NB4 (cell line): ENCODE measurements around the gene SGSH.

ENCODE experiments used
- DNase-seq: peaks from one replicate; pipeline ENCODE4 v3.0.0; 2010; ENCODE audit warnings: low read depth
- H3K4me3 ChIP-seq: one replicate; pipeline ENCODE4 v1.5.1; 2011; ENCODE audit warnings: mild to moderate bottlenecking, low read depth, low read length, moderate library complexity
- MYC ChIP-seq: IDR thresholded peaks from 2 replicates; pipeline ENCODE4 v1.6.1; 2011; ENCODE audit warnings: low read depth, low read length
- POLR2A ChIP-seq: IDR thresholded peaks from 2 replicates; pipeline ENCODE4 v1.6.1; 2011; ENCODE audit warnings: mild to moderate bottlenecking; ENCODE audit not compliant: insufficient read length; ENCODE audit errors: extremely low read depth
- TF ChIP-seq, protein P1 (sequence below): IDR thresholded peaks from one replicate; pipeline ENCODE4 v1.5.1; 2012; ENCODE audit warnings: low read depth, low read length
- TF ChIP-seq, protein P2 (sequence below): IDR thresholded peaks from 2 replicates; pipeline ENCODE4 v1.6.1; 2011; ENCODE audit warnings: low read depth, low read length

SGSH gene

DNA sequence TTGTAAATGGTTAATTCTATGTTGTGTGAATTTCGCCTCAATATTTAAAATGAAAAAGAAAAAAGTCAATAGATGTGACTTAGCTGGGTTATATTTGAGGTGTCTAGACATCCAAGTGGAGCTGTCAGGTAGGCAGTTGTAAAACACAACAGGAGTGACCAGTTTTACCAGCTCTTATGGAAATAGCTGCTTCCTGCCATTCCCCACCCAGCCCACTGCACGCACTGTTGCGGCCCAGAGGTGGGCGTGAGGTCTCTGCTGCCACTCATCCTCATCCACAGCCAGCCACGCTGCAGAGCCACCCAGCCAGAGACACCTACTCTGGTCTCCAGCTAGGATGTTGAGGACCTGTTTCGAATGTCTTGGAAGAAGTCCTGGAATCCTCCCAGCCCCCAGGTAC is 53.7 kb downstream of the SGSH start:
- DNase-seq: no peak
- TF ChIP-seq, protein P1, sequence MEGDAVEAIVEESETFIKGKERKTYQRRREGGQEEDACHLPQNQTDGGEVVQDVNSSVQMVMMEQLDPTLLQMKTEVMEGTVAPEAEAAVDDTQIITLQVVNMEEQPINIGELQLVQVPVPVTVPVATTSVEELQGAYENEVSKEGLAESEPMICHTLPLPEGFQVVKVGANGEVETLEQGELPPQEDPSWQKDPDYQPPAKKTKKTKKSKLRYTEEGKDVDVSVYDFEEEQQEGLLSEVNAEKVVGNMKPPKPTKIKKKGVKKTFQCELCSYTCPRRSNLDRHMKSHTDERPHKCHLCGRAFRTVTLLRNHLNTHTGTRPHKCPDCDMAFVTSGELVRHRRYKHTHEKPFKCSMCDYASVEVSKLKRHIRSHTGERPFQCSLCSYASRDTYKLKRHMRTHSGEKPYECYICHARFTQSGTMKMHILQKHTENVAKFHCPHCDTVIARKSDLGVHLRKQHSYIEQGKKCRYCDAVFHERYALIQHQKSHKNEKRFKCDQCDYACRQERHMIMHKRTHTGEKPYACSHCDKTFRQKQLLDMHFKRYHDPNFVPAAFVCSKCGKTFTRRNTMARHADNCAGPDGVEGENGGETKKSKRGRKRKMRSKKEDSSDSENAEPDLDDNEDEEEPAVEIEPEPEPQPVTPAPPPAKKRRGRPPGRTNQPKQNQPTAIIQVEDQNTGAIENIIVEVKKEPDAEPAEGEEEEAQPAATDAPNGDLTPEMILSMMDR: no peak
- TF ChIP-seq POLR2A: no peak
- no peak for TF ChIP-seq MYC
- TF ChIP-seq, protein P2, sequence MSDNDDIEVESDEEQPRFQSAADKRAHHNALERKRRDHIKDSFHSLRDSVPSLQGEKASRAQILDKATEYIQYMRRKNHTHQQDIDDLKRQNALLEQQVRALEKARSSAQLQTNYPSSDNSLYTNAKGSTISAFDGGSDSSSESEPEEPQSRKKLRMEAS: no peak
- H3K4me3 ChIP-seq: no peak overlapping the region

DNA sequence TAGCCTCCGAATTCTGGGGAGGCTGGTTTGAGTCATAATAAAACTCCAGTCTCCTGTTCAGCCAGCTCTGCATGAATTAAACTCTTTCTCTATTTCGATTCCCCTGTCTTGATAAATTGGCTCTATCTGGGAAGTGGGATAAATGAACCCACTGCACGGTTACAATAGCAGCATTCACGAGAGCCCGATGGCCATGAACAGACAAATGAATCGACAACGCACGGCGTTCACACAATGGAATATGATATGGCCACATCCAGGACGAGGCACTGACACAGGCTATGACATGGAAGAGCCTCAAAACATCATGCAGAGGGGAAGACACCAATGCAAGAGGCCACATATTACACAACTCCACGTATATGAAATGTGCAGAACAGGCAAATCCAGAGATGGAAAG is 55.9 kb downstream of the SGSH start:
- H3K4me3 ChIP-seq: no peak overlapping the region
- TF ChIP-seq POLR2A (no peak), MYC (no peak)
- TF ChIP-seq, protein P1: no peak
- TF ChIP-seq, protein P2: no peak
- DNase-seq: peak; percentile 26

DNA sequence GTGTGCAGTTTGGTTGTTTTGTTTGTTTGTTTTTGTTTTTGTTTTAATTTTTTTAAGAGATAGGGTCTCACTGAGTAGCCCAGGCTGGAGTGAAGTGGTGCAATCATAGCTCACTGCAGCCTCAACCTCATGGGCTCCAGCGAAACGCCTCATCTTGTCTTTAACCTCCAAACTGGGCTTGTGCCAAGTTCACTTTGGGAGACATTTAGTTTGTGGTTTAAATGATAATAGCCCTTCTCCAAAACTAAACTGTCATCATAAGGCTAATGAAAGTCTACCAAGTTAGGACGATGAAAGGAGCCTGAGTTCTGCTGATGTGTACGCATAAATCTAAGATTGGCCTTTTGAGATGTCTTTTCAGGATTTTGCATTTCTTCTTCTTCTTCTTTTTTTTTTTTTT is 56.8 kb downstream of the SGSH start:
- no peak overlapping the region for H3K4me3 ChIP-seq
- no peak for DNase-seq
- TF ChIP-seq, protein P2: no peak
- TF ChIP-seq MYC (no peak), POLR2A (no peak)
- TF ChIP-seq, protein P1: no peak

DNA sequence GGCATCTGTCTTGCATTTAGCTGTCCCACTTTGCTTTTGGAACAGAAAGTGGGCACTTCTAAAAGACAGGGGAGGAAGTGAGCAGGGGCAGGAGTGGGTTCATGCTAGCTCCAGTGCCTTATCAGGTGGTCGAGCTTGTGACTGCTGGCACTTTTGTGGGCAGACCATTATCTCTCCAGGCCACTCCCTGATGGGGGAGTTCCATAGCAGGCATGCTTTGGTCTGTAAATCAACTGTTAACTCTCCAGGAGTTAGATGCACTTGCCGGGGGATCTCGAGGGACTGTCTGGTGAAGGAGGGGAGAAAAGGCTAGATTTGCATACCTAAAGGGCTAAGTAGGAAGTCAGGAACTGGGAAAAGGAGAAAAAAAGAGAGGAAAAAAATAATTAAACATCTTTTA is 59.6 kb downstream of the SGSH start:
- no peak overlapping the region for H3K4me3 ChIP-seq
- TF ChIP-seq MYC (no peak), POLR2A (no peak)
- TF ChIP-seq, protein P1: no peak
- TF ChIP-seq, protein P2: no peak
- peak; percentile 27 for DNase-seq
